K562 (cell line): ENCODE data around the gene GUCY1A2. TPM values are rescaled to one million over a fixed set of nuclear protein-coding genes. Genes with fewer than 3 reads are reported as not detected.

ENCODE experiments used
- ATAC-seq: fragments of 200-7000 bp; cut with Tn5 transposase; 3 replicates; pipeline ENCODE4 v1.9.1; 2020; ENCODE audit warnings: moderate library complexity
- BruUV-seq: library from RNA; stranded (reverse); fragments of 400-500 nt; replicated peaks from 2 replicates; lab custom pipeline; 2021; lab: Mats Ljungman, UMichigan
- CTCF ChIA-PET: fragments of 300-600 bp; formaldehyde crosslinking; extraction: SDS; loops from one replicate; lab custom pipeline; 2021; ENCODE audit warnings: low intra/inter-chr PET ratio; lab: Yijun Ruan, JAX
- POLR2A ChIA-PET: fragments of 300-600, 350-650 bp; sonication (Branson Sonifier 250); formaldehyde crosslinking; extraction: SDS; loops from one replicate; lab custom pipeline; 2021; ENCODE audit warnings: antibody characterized with exemption, inconsistent platforms; lab: Yijun Ruan, JAX
- DNase-seq, 4 experiments: peaks; one replicate each; pipeline versions ENCODE4 v3.0.0 to v3.0.0-alpha.2; 2011 to 2018; ENCODE audit warnings: low spot score in 3 of 4, mixed read lengths in 3 of 4; ENCODE audit errors: extremely low read depth in 1 of 4
- FAIRE-seq: peaks from 2 replicates; lab custom pipeline; 2011; peaks lifted over from hg19 to GRCh38; lab: Jason Lieb, UNC
- H2AFZ ChIP-seq: 2 replicates; pipeline ENCODE4 v1.6.0; 2011; ENCODE audit warnings: low read depth, low read length, control low read depth, inconsistent platforms
- H3K27ac ChIP-seq: fragments of 200-600 bp; 3 replicates; pipeline ENCODE4 v1.8.0; 2011; ENCODE audit warnings: low read depth, mild to moderate bottlenecking, control low read depth, inconsistent platforms, low read length, moderate library complexity, mixed read lengths; ENCODE audit errors: extremely low read depth
- H3K27me3 ChIP-seq, 2 experiments: fragments of 300-600 bp in 1 of 2; 2 replicates in 1 of 2; 3 replicates in 1 of 2; pipeline versions ENCODE4 v1.6.0 to v1.8.0; 2011; ENCODE audit warnings: inconsistent platforms in 2 of 2, low read length in 2 of 2, mild to moderate bottlenecking in 1 of 2, mixed read lengths in 1 of 2, moderate library complexity in 1 of 2; ENCODE audit not compliant: control insufficient read depth in 2 of 2, insufficient read depth in 2 of 2
- H3K36me3 ChIP-seq: fragments of 300-600 bp; 3 replicates; pipeline ENCODE4 v1.8.0; 2011; ENCODE audit warnings: mild to moderate bottlenecking, low read length, inconsistent platforms; ENCODE audit not compliant: control insufficient read depth, insufficient read depth
- H3K4me1 ChIP-seq, 2 experiments: fragments of 200-600 bp in 1 of 2; replicated peaks in 1 of 2; 2 replicates in 1 of 2; 3 replicates in 1 of 2; pipeline versions ENCODE4 v1.5.1 to v1.8.0; 2011; ENCODE audit warnings: inconsistent platforms in 2 of 2, low read length in 2 of 2, mild to moderate bottlenecking in 1 of 2, mixed read lengths in 1 of 2, moderate library complexity in 1 of 2; ENCODE audit not compliant: control insufficient read depth in 2 of 2, insufficient read depth in 2 of 2
- H3K4me2 ChIP-seq: 2 replicates; pipeline ENCODE4 v1.6.1; 2011; ENCODE audit warnings: low read length, control low read depth, inconsistent platforms, mixed read lengths; ENCODE audit not compliant: insufficient read depth
- H3K4me3 ChIP-seq: fragments of 200-600 bp; sonication (generic), shearing (Covaris generic); 2 replicates; pipeline ENCODE4 v1.5.1; 2016; ENCODE audit warnings: control low read depth, inconsistent platforms
- H3K79me2 ChIP-seq: fragments of 200-600 bp; 3 replicates; pipeline ENCODE4 v1.8.0; 2011; ENCODE audit warnings: low read length, inconsistent platforms; ENCODE audit not compliant: control insufficient read depth, insufficient read depth
- H3K9ac ChIP-seq, 2 experiments: 2 replicates each; pipeline versions ENCODE4 v1.6.0 to v1.6.1; 2011; ENCODE audit warnings: low read depth in 2 of 2, low read length in 2 of 2, control low read depth in 1 of 2, inconsistent platforms in 1 of 2, mild to moderate bottlenecking in 1 of 2, mixed read lengths in 1 of 2; ENCODE audit not compliant: insufficient read depth in 1 of 2
- H3K9me1 ChIP-seq: one replicate; pipeline ENCODE4 v1.6.0; 2011; ENCODE audit warnings: inconsistent platforms, mild to moderate bottlenecking, low read length, moderate library complexity; ENCODE audit not compliant: control insufficient read depth, insufficient read depth
- H3K9me3 ChIP-seq: replicated peaks from 2 replicates; pipeline ENCODE4 v1.5.1; 2011; ENCODE audit warnings: low read depth, low read length, inconsistent platforms; ENCODE audit not compliant: control insufficient read depth, insufficient read depth
- H4K20me1 ChIP-seq: replicated peaks from 2 replicates; pipeline ENCODE4 v1.6.1; 2011; ENCODE audit warnings: low read length, inconsistent platforms, mixed read lengths; ENCODE audit not compliant: control insufficient read depth, insufficient read depth
- GABPA ChIP-seq: fragments of 200-800 bp; sonication (Bioruptor generic); conservative IDR thresholded peaks from 2 replicates; pipeline ENCODE4 v1.6.1; 2016; ENCODE audit warnings: low read depth, missing genetic modification characterization, missing compliant biosample characterization
- MEF2A ChIP-seq: IDR thresholded peaks from 2 replicates; pipeline ENCODE4 v1.6.1; 2011; ENCODE audit warnings: low read depth, mild to moderate bottlenecking, low read length, moderate library complexity; ENCODE audit not compliant: control insufficient read depth
- PCBP2 ChIP-seq: fragments of 200-400 bp; formaldehyde crosslinking; IDR thresholded peaks from 2 replicates; pipeline ENCODE4 v1.6.1; 2018; ENCODE audit warnings: low read length, low read depth, mild to moderate bottlenecking, moderate library complexity; ENCODE audit not compliant: poor library complexity, severe bottlenecking
- PREB ChIP-seq: sonication (generic); formaldehyde crosslinking; IDR thresholded peaks from 2 replicates; pipeline ENCODE4 v1.8.1; 2023; ENCODE audit warnings: mild to moderate bottlenecking, missing genetic modification reagents
- RBM25 ChIP-seq: fragments of 200-400 bp; formaldehyde crosslinking; IDR thresholded peaks from 2 replicates; pipeline ENCODE4 v1.6.1; 2018; ENCODE audit warnings: low read length, low read depth, moderate library complexity; ENCODE audit not compliant: severe bottlenecking
- U2AF2 ChIP-seq: fragments of 200-400 bp; formaldehyde crosslinking; optimal IDR thresholded peaks from 2 replicates; pipeline ENCODE3; 2017; ENCODE audit warnings: low read depth, mild to moderate bottlenecking, low read length
- ZC3H8 ChIP-seq: fragments of 450-650 bp; IDR thresholded peaks from 2 replicates; pipeline ENCODE4 v1.6.1; 2017
- ZNF133 ChIP-seq: fragments of 250-450 bp; sonication (Bioruptor Pico); IDR thresholded peaks from 2 replicates; pipeline ENCODE4 v1.4.0; 2020; ENCODE audit warnings: mild to moderate bottlenecking
- WGBS: fragments of 100-300 bp; shearing (Covaris generic); methylation state at CpG from one replicate; pipeline ENCODE4 v1.1.6; 2016; ENCODE audit warnings: low coverage, mixed read lengths; ENCODE audit not compliant: insufficient coverage; ENCODE audit errors: missing lambda C conversion rate; 5-methylcytosine and 5-hydroxymethylcytosine counted together
- in situ Hi-C: fragments of 300-500 bp; cut with MboI; formaldehyde crosslinking; loops from 4 replicates; pipeline ENCODE4 v1.15.0; 2018; ENCODE audit warnings: inconsistent platforms, mixed read lengths
- intact Hi-C: fragments of 100-400 bp; cut with micrococcal nuclease; formaldehyde crosslinking; loops from 2 replicates; pipeline ENCODE4 v1.14.2; 2022
- polyA plus RNA-seq, 8 experiments: library from polyadenylated mRNA; depleted of rRNA in 4 of 8; stranded (reverse) in 5 of 8; unstranded in 3 of 8; fragments of >200 nt; fragmentation: Nextera tagmentation in 2 of 8; fragmentation: Illumina TruSeq in 1 of 8; extraction: Ambion mirVana in 2 of 8; extraction: Trizol in 1 of 8; gene quantifications; 2 replicates each; pipeline versions ENCODE4 v1.2.1 to v1.2.3, GENCODE V29; 2011 to 2014; ENCODE audit warnings: inconsistent platforms in 1 of 8, missing spikeins in 1 of 8
- total RNA-seq, 7 experiments: library from RNA; depleted of rRNA in 6 of 7; stranded (reverse); fragments of >200 nt in 6 of 7; fragmentation: Illumina TruSeq in 2 of 7; extraction: Trizol in 2 of 7; gene quantifications; 2 replicates each; pipeline versions ENCODE4 v1.2.1 to v1.2.3, GENCODE V29; 2011 to 2021; ENCODE audit warnings: low replicate concordance in 1 of 7

Gene GUCY1A2
- total and polyA plus RNA-seq, 9 of the 15 experiments (the other 6 are each of a cell fraction or from before 2014, with no cell fraction given) = under 0.01 to 0.04 TPM; not detected in 7

GRCh38 chr11:106813806-106814205 lies 204.5 kb downstream of the GUCY1A2 start:
- Histone ChIP-seq H2AFZ (no peak overlapping the region), H3K9me3 (no peaks in the 10 kb centered on the region; the same call in none of the 2 replicates), H3K27me3 (no peaks in the 10 kb centered on the region), H3K9ac (no peak overlapping the region), H3K4me3 (no peak overlapping the region), H3K4me2 (no peak overlapping the region), H4K20me1 (no peaks in the 10 kb centered on the region), H3K36me3 (no peaks in the 10 kb centered on the region), H3K79me2 (no peaks in the 10 kb centered on the region), H3K4me1 (no peaks in the 10 kb centered on the region), H3K27ac (no peak overlapping the region), H3K9me1 (no peaks in the 10 kb centered on the region)
- ChIA-PET CTCF (no interaction called here), POLR2A (no interaction called here)
- no peak for DNase-seq
- ATAC-seq = no peak
- intact Hi-C loops (no loop called here), in situ Hi-C loops (no loop called here)
- 0% methylated on average over 1 of the region's 1 CpG for WGBS
- BruUV-seq = no TSS peak
- TF ChIP-seq U2AF2 (no peak), MEF2A (no peak), RBM25 (no peak), PCBP2 (no peak), ZC3H8 (no peak), ZNF133 (no peak), PREB (CRISPR knock-in tag) (no peak), GABPA (tag) (no peak)
- no peak for FAIRE-seq
